ENCODE results near the gene GRID2IP.

GRCh38 chr7:6532516-6532915 is 18.7 kb downstream of the GRID2IP start:
- TF ChIP-seq CTCF (IDR thresholded peaks at IDR 0.05) (no peak), POLR2AphosphoS5 (IDR thresholded peaks at IDR 0.05) (no peak)
